ENCODE measurements around the gene RTL5.

Gene RTL5

GRCh38 chrX:72107320-72107719 is 24.4 kb downstream of the RTL5 start:
- no peak for DNase-seq

GRCh38 chrX:72105436-72105835 is 26.3 kb downstream of the RTL5 start:
- no peak for DNase-seq

GRCh38 chrX:72102760-72103159 is 29.0 kb downstream of the RTL5 start:
- no peak for DNase-seq

- no peak for DNase-seq
These were observed 29.6 kb downstream of the RTL5 start for GRCh38 chrX:72102126-72102525.

GRCh38 chrX:72101597-72102037 is 30.1 kb downstream of the RTL5 start:
- no peak for DNase-seq

GRCh38 chrX:72100824-72101351 is 30.8 kb downstream of the RTL5 start:
- DNase-seq: peak; percentile 30

GRCh38 chrX:72100051-72100755 is 31.5 kb downstream of the RTL5 start:
- no peak for DNase-seq

GRCh38 chrX:72097098-72097497 is 34.6 kb downstream of the RTL5 start:
- DNase-seq: no peak

GRCh38 chrX:72095370-72095769 is 36.3 kb downstream of the RTL5 start:
- no peak for DNase-seq

- peak; percentile 8 for DNase-seq
These were observed 36.8 kb downstream of the RTL5 start for GRCh38 chrX:72094894-72095293.

GRCh38 chrX:72089254-72089653 is 42.5 kb downstream of the RTL5 start:
- no peak for DNase-seq

GRCh38 chrX:72088761-72089160 is 43.0 kb downstream of the RTL5 start:
- DNase-seq: no peak

GRCh38 chrX:72086995-72087394 is 44.7 kb downstream of the RTL5 start:
- no peak for DNase-seq

GRCh38 chrX:72084114-72084513 is 47.6 kb downstream of the RTL5 start:
- no peak for DNase-seq

GRCh38 chrX:72083291-72083690 is 48.4 kb downstream of the RTL5 start:
- DNase-seq: no peak

GRCh38 chrX:72081605-72082320 is 50.0 kb downstream of the RTL5 start:
- DNase-seq: no peak

GRCh38 chrX:72080800-72081199 is 50.9 kb downstream of the RTL5 start:
- no peak for DNase-seq

- DNase-seq: no peak
These were observed 51.6 kb downstream of the RTL5 start for GRCh38 chrX:72080150-72080549.

GRCh38 chrX:72079607-72080006 is 52.1 kb downstream of the RTL5 start:
- DNase-seq: no peak

- DNase-seq: no peak
These were observed 53.3 kb downstream of the RTL5 start for GRCh38 chrX:72078411-72078810.

All from stimulated activated CD4-positive, alpha-beta T cell treated with anti-CD3 and anti-CD28 coated beads, Interleukin-12 subunit alpha, Interleukin-12 subunit beta, amount 100 ng/mL, for 4 hours (primary cell).